ENCODE data around the gene CBX8.
"Not testable (repeated sequence)": the region's sequence is repeated elsewhere in the genome, so short reads cannot be mapped to it uniquely, and the experiment has no call there.

Gene CBX8

GRCh38 chr17:79781736-79782575 lies 14.9 kb downstream of the CBX8 start:
- no peak for FAIRE-seq

GRCh38 chr17:79781012-79781650 lies 15.7 kb downstream of the CBX8 start:
- DNase-seq (ENCODE audit: insufficient read length, low spot score): no peak
- no peak for FAIRE-seq

More at GRCh38 chr17:79781736-79782575, 14.9 kb downstream of the CBX8 start:
- no peak for DNase-seq (ENCODE audit: insufficient read length, low spot score)

- FAIRE-seq: no peak
- DNase-seq (ENCODE audit: insufficient read length, low spot score): no peak
Measured at GRCh38 chr17:79779661-79780365, 17.1 kb downstream of the CBX8 start.

- no peak for FAIRE-seq
- no peak for DNase-seq (ENCODE audit: insufficient read length, low spot score)
Measured at GRCh38 chr17:79779084-79779529, 17.8 kb downstream of the CBX8 start.

- FAIRE-seq: no peak
- DNase-seq (ENCODE audit: insufficient read length, low spot score): no peak
Measured at GRCh38 chr17:79778504-79779083, 18.3 kb downstream of the CBX8 start.

GRCh38 chr17:79777894-79778503 lies 18.9 kb downstream of the CBX8 start, which contains the start of gene CBX2:
Gene CBX2 (plus strand): TSS chr17:79778148. CDS start chr17:79778236, 88 bp downstream.
- DNase-seq (ENCODE audit: insufficient read length, low spot score) (peak; percentile 98), FAIRE-seq (no peak)

GRCh38 chr17:79777120-79777893 lies 19.6 kb downstream of the CBX8 start:
- DNase-seq (ENCODE audit: insufficient read length, low spot score) (no peak), FAIRE-seq (no peak)

- no peak for DNase-seq (ENCODE audit: insufficient read length, low spot score)
- FAIRE-seq: no peak
Measured at GRCh38 chr17:79776376-79777119, 20.3 kb downstream of the CBX8 start.

- DNase-seq (ENCODE audit: insufficient read length, low spot score): no peak
- FAIRE-seq: no peak
Measured at GRCh38 chr17:79775632-79776031, 21.2 kb downstream of the CBX8 start.

- no peak for DNase-seq (ENCODE audit: insufficient read length, low spot score)
- no peak for FAIRE-seq
Measured at GRCh38 chr17:79774561-79774975, 22.3 kb downstream of the CBX8 start.

GRCh38 chr17:79772726-79773125 lies 24.2 kb downstream of the CBX8 start:
- not testable (repeated sequence) for FAIRE-seq; DNase-seq (ENCODE audit: insufficient read length, low spot score)

GRCh38 chr17:79771276-79771675 lies 25.6 kb downstream of the CBX8 start:
- no peak for FAIRE-seq

GRCh38 chr17:79769570-79770506 lies 27.0 kb downstream of the CBX8 start:
- FAIRE-seq: no peak
- DNase-seq (ENCODE audit: insufficient read length, low spot score): no peak

More at GRCh38 chr17:79771276-79771675, 25.6 kb downstream of the CBX8 start:
- DNase-seq (ENCODE audit: insufficient read length, low spot score): no peak

- DNase-seq (ENCODE audit: insufficient read length, low spot score) (no peak), FAIRE-seq (no peak)
Measured at GRCh38 chr17:79765708-79766107, 31.2 kb downstream of the CBX8 start.

GRCh38 chr17:79761894-79762589 lies 34.8 kb downstream of the CBX8 start:
- FAIRE-seq: no peak

GRCh38 chr17:79760197-79760906 lies 36.5 kb downstream of the CBX8 start:
- FAIRE-seq (no peak), DNase-seq (ENCODE audit: insufficient read length, low spot score) (no peak)

More at GRCh38 chr17:79761894-79762589, 34.8 kb downstream of the CBX8 start:
- DNase-seq (ENCODE audit: insufficient read length, low spot score): no peak

- no peak for FAIRE-seq
- DNase-seq (ENCODE audit: insufficient read length, low spot score): no peak
Measured at GRCh38 chr17:79758271-79758670, 38.6 kb downstream of the CBX8 start.
